HEK293 (cell line): ENCODE data around the gene BCR.

Experiments used
- YY1 ChIP-seq: fragments of 450-650 bp; formaldehyde crosslinking; IDR thresholded peaks from 2 replicates; pipeline ENCODE4 v1.5.1; 2018; ENCODE audit warnings: missing biosample characterization, missing genetic modification characterization
- ZBTB8A ChIP-seq: fragments of 450-650 bp; formaldehyde crosslinking; IDR thresholded peaks from 2 replicates; pipeline ENCODE4 v1.5.1; 2016; ENCODE audit warnings: missing biosample characterization, missing genetic modification characterization
- ZFP41 ChIP-seq: fragments of 450-650 bp; formaldehyde crosslinking; IDR thresholded peaks from 2 replicates; pipeline ENCODE4 v1.5.1; 2016; ENCODE audit warnings: missing biosample characterization, missing genetic modification characterization, borderline replicate concordance
- ZNF530 ChIP-seq: fragments of 450-650 bp; formaldehyde crosslinking; IDR thresholded peaks from 2 replicates; pipeline ENCODE4 v1.5.1; 2016; ENCODE audit warnings: low read depth, missing biosample characterization, missing genetic modification characterization
- ZNF629 ChIP-seq: fragments of 450-650 bp; formaldehyde crosslinking; IDR thresholded peaks from 2 replicates; pipeline ENCODE4 v1.5.1; 2017; ENCODE audit warnings: missing biosample characterization, missing genetic modification characterization
- ZNF792 ChIP-seq: fragments of 450-650 bp; formaldehyde crosslinking; IDR thresholded peaks from 2 replicates; pipeline ENCODE4 v1.5.1; 2016; ENCODE audit warnings: missing biosample characterization, missing genetic modification characterization
- TF ChIP-seq, protein P1 (sequence below): fragments of 450-650 bp; formaldehyde crosslinking; IDR thresholded peaks from 2 replicates; pipeline ENCODE4 v1.5.1; 2016; ENCODE audit warnings: missing biosample characterization, missing genetic modification characterization
- TF ChIP-seq, protein P2 (sequence below): fragments of 450-650 bp; formaldehyde crosslinking; IDR thresholded peaks from 2 replicates; pipeline ENCODE4 v1.5.1; 2016; ENCODE audit warnings: missing biosample characterization, missing genetic modification characterization
- TF ChIP-seq, protein P3 (sequence below): fragments of 450-650 bp; formaldehyde crosslinking; IDR thresholded peaks from 2 replicates; pipeline ENCODE4 v1.5.1; 2016; ENCODE audit warnings: missing biosample characterization, missing genetic modification characterization
- TF ChIP-seq, protein P4 (sequence below): fragments of 450-650 bp; formaldehyde crosslinking; IDR thresholded peaks from 2 replicates; pipeline ENCODE4 v1.5.1; 2016; ENCODE audit warnings: missing biosample characterization, missing genetic modification characterization

DNA sequence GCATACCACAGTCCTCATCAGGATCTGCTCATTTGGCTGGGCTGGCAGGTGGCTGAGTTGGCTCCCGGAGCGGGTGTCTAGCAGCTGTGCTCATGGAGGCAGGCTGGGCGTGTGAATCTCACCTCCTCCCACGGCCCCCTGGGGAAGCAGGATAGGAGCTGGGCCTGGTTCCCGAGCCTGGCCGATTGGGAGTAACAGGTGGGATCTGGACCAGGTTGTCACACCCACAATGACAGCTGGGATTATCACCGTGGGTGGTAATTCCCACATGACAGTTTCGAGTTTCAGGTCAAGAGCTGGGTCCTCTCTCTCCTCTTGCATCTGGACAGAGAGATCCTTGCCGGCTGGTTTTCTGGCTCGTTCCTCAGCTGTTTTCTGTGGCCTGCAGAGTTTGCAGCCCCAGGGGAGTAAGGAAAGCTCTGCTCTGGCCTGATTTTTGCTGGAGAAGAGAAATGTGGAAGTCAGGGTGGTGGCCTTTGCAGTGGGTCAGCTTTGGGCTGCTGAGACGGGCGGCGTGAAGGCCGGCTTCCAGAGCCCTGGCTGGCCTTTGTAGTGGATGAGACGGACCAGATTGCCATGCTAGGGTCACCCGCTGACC is 57.0 kb downstream of the BCR start:
- TF ChIP-seq ZBTB8A (tag by site-specific recombination) (no peak), YY1 (tag by site-specific recombination) (no peak), ZNF530 (tag by site-specific recombination) (no peak), ZNF792 (no peak), ZNF629 (tag by site-specific recombination) (no peak), ZFP41 (tag by site-specific recombination) (no peak)
- TF ChIP-seq, protein P1, sequence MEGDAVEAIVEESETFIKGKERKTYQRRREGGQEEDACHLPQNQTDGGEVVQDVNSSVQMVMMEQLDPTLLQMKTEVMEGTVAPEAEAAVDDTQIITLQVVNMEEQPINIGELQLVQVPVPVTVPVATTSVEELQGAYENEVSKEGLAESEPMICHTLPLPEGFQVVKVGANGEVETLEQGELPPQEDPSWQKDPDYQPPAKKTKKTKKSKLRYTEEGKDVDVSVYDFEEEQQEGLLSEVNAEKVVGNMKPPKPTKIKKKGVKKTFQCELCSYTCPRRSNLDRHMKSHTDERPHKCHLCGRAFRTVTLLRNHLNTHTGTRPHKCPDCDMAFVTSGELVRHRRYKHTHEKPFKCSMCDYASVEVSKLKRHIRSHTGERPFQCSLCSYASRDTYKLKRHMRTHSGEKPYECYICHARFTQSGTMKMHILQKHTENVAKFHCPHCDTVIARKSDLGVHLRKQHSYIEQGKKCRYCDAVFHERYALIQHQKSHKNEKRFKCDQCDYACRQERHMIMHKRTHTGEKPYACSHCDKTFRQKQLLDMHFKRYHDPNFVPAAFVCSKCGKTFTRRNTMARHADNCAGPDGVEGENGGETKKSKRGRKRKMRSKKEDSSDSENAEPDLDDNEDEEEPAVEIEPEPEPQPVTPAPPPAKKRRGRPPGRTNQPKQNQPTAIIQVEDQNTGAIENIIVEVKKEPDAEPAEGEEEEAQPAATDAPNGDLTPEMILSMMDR, result no peak
- TF ChIP-seq, protein P2, sequence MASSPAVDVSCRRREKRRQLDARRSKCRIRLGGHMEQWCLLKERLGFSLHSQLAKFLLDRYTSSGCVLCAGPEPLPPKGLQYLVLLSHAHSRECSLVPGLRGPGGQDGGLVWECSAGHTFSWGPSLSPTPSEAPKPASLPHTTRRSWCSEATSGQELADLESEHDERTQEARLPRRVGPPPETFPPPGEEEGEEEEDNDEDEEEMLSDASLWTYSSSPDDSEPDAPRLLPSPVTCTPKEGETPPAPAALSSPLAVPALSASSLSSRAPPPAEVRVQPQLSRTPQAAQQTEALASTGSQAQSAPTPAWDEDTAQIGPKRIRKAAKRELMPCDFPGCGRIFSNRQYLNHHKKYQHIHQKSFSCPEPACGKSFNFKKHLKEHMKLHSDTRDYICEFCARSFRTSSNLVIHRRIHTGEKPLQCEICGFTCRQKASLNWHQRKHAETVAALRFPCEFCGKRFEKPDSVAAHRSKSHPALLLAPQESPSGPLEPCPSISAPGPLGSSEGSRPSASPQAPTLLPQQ (tag by site-specific recombination), result no peak
- TF ChIP-seq, protein P3, sequence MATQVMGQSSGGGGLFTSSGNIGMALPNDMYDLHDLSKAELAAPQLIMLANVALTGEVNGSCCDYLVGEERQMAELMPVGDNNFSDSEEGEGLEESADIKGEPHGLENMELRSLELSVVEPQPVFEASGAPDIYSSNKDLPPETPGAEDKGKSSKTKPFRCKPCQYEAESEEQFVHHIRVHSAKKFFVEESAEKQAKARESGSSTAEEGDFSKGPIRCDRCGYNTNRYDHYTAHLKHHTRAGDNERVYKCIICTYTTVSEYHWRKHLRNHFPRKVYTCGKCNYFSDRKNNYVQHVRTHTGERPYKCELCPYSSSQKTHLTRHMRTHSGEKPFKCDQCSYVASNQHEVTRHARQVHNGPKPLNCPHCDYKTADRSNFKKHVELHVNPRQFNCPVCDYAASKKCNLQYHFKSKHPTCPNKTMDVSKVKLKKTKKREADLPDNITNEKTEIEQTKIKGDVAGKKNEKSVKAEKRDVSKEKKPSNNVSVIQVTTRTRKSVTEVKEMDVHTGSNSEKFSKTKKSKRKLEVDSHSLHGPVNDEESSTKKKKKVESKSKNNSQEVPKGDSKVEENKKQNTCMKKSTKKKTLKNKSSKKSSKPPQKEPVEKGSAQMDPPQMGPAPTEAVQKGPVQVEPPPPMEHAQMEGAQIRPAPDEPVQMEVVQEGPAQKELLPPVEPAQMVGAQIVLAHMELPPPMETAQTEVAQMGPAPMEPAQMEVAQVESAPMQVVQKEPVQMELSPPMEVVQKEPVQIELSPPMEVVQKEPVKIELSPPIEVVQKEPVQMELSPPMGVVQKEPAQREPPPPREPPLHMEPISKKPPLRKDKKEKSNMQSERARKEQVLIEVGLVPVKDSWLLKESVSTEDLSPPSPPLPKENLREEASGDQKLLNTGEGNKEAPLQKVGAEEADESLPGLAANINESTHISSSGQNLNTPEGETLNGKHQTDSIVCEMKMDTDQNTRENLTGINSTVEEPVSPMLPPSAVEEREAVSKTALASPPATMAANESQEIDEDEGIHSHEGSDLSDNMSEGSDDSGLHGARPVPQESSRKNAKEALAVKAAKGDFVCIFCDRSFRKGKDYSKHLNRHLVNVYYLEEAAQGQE (tag by site-specific recombination), result no peak
- TF ChIP-seq, protein P4, sequence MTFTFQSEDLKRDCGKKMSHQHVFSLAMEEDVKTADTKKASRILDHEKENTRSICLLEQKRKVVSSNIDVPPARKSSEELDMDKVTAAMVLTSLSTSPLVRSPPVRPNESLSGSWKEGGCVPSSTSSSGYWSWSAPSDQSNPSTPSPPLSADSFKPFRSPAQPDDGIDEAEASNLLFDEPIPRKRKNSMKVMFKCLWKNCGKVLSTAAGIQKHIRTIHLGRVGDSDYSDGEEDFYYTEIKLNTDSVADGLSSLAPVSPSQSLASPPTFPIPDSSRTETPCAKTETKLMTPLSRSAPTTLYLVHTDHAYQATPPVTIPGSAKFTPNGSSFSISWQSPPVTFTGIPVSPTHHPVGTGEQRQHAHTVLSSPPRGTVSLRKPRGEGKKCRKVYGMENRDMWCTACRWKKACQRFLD (tag by site-specific recombination), result no peak
